Smooth muscle cell (in vitro differentiated cells): ENCODE measurements around the gene GALNT4. TPM values are rescaled to one million over a fixed set of nuclear protein-coding genes. Genes with fewer than 3 reads are reported as not detected.

Experiments used
- DNase-seq: peaks from one replicate; lab custom pipeline; 2025; ENCODE audit not compliant: unreplicated experiment; lab: John Stamatoyannopoulos, UW
- H2AFZ ChIP-seq: fragments of 200-600 bp; sonication (generic); 2 replicates; pipeline ENCODE4 v1.6.0; 2016; ENCODE audit warnings: antibody characterized with exemption, low read depth, mild to moderate bottlenecking
- H3F3A ChIP-seq: fragments of 200-600 bp; sonication (generic); 2 replicates; pipeline ENCODE4 v1.6.0; 2017; ENCODE audit warnings: antibody characterized with exemption, low read depth
- H3K27ac ChIP-seq: fragments of 200-600 bp; sonication (generic); 2 replicates; pipeline ENCODE4 v1.5.1; 2016; ENCODE audit warnings: low read depth, mild to moderate bottlenecking
- H3K27me3 ChIP-seq: fragments of 200-600 bp; sonication (generic); 2 replicates; pipeline ENCODE4 v1.6.1; 2016; ENCODE audit warnings: low read depth, mild to moderate bottlenecking
- H3K36me3 ChIP-seq: fragments of 200-600 bp; sonication (generic); 2 replicates; pipeline ENCODE4 v1.5.1; 2016; ENCODE audit warnings: low read depth
- H3K4me1 ChIP-seq: fragments of 200-600 bp; sonication (generic); 2 replicates; pipeline ENCODE4 v1.5.1; 2016; ENCODE audit warnings: low read depth
- H3K4me2 ChIP-seq: fragments of 200-600 bp; sonication (generic); 2 replicates; pipeline ENCODE4 v1.6.0; 2016; ENCODE audit warnings: mild to moderate bottlenecking
- H3K4me3 ChIP-seq: fragments of 200-600 bp; sonication (generic); 2 replicates; pipeline ENCODE4 v1.5.1; 2016; ENCODE audit warnings: mild to moderate bottlenecking
- H3K79me2 ChIP-seq: fragments of 200-600 bp; sonication (generic); 2 replicates; pipeline ENCODE4 v1.6.0; 2016; ENCODE audit warnings: low read depth, mild to moderate bottlenecking
- H3K9ac ChIP-seq: fragments of 200-600 bp; sonication (generic); 2 replicates; pipeline ENCODE4 v1.6.0; 2016; ENCODE audit warnings: low read depth
- H3K9me3 ChIP-seq: fragments of 200-600 bp; sonication (generic); replicated peaks from 2 replicates; pipeline ENCODE4 v1.5.1; 2016; ENCODE audit warnings: low read depth
- H4K20me1 ChIP-seq: fragments of 200-600 bp; sonication (generic); 2 replicates; pipeline ENCODE4 v1.6.0; 2016; ENCODE audit warnings: low read depth
- CTCF ChIP-seq: fragments of 200-600 bp; sonication (generic); IDR thresholded peaks from 2 replicates; pipeline ENCODE4 v1.5.1; 2017; ENCODE audit warnings: borderline replicate concordance, mild to moderate bottlenecking, antibody characterized with exemption; ENCODE audit not compliant: insufficient read depth, poor library complexity, severe bottlenecking
- WGBS: methylation state at CpG from one replicate; pipeline ENCODE4 v1.1.7; 2016; ENCODE audit warnings: low lambda C conversion rate; 5-methylcytosine and 5-hydroxymethylcytosine counted together
- polyA plus RNA-seq: library from polyadenylated mRNA; unstranded; fragments of >200 nt; fragmentation: Nextera tagmentation; extraction: Ambion mirVana; gene quantifications from 2 replicates; pipeline ENCODE4 v1.2.1, GENCODE V29; 2016
- total RNA-seq: library from RNA; depleted of rRNA; stranded (reverse); fragments of >200 nt; gene quantifications from 2 replicates; pipeline ENCODE4 v1.2.3, GENCODE V29; 2014

The GALNT4 gene
- total and polyA plus RNA-seq, 2 experiments from 2014 or later = 2.3 to 3.6 TPM

- Histone ChIP-seq H3K79me2 (no peaks in the 10 kb centered on the region), H3K9me3 (no peaks in the 10 kb centered on the region)
- no peak for DNase-seq
Measured at GRCh38 chr12:89504560-89505346, 19.8 kb downstream of the GALNT4 start.

GRCh38 chr12:89501793-89502192, 22.8 kb downstream of the GALNT4 start:
- Histone ChIP-seq H3K79me2 (no peaks in the 10 kb centered on the region), H3K27me3 (no peaks in the 10 kb centered on the region), H3K27ac (no peak overlapping the region), H3K4me1 (no peaks in the 10 kb centered on the region), H3K36me3 (no peaks in the 10 kb centered on the region), H3K9me3 (no peaks in the 10 kb centered on the region), H3K9ac (no peak overlapping the region), H3F3A (no peaks in the 10 kb centered on the region), H2AFZ (no peak overlapping the region), H3K4me2 (no peak overlapping the region), H3K4me3 (no peak overlapping the region), H4K20me1 (no peaks in the 10 kb centered on the region)
- TF ChIP-seq CTCF = no peak
- DNase-seq = no peak

More at GRCh38 chr12:89504560-89505346, 19.8 kb downstream of the GALNT4 start:
- no peak for TF ChIP-seq CTCF
- Histone ChIP-seq H3K4me1 (no peaks in the 10 kb centered on the region), H3K9ac (no peak overlapping the region), H3F3A (no peaks in the 10 kb centered on the region), H3K4me3 (no peak overlapping the region), H3K4me2 (no peak overlapping the region), H3K27ac (no peak overlapping the region), H2AFZ (no peak overlapping the region), H4K20me1 (no peaks in the 10 kb centered on the region), H3K27me3 (no peaks in the 10 kb centered on the region), H3K36me3 (no peaks in the 10 kb centered on the region)
- WGBS = 96% methylated on average over 6 of the region's 6 CpGs

- H3K4me1 ChIP-seq = no peaks in the 10 kb centered on the region
- 96% methylated on average over 19 of the region's 19 CpGs for WGBS
- H3F3A ChIP-seq = no peaks in the 10 kb centered on the region
- no peaks in the 10 kb centered on the region for H3K9me3 ChIP-seq
- H3K9ac ChIP-seq = no peak overlapping the region
- no peaks in the 10 kb centered on the region for H3K27me3 ChIP-seq
- H4K20me1 ChIP-seq = no peaks in the 10 kb centered on the region
- no peak overlapping the region for H3K4me2 ChIP-seq
- H3K4me3 ChIP-seq = no peak overlapping the region
- DNase-seq = no peak
- H3K79me2 ChIP-seq = no peaks in the 10 kb centered on the region
- H3K27ac ChIP-seq = no peak overlapping the region
- H3K36me3 ChIP-seq = no peaks in the 10 kb centered on the region
- H2AFZ ChIP-seq = no peak overlapping the region
- no peak for TF ChIP-seq CTCF
Measured at GRCh38 chr12:89499857-89500256, 24.7 kb downstream of the GALNT4 start.

GRCh38 chr12:89497467-89497866, 27.1 kb downstream of the GALNT4 start:
- H3K36me3 ChIP-seq = no peaks in the 10 kb centered on the region
- no peaks in the 10 kb centered on the region for H3F3A ChIP-seq
- no peak overlapping the region for H3K4me2 ChIP-seq
- H3K4me1 ChIP-seq = no peaks in the 10 kb centered on the region
- no peak overlapping the region for H3K9ac ChIP-seq
- H3K27me3 ChIP-seq = no peaks in the 10 kb centered on the region
- TF ChIP-seq CTCF = no peak
- H3K9me3 ChIP-seq = no peaks in the 10 kb centered on the region
- 72% methylated on average over 4 of the region's 4 CpGs for WGBS
- H2AFZ ChIP-seq = no peak overlapping the region
- no peak overlapping the region for H3K4me3 ChIP-seq
- DNase-seq = no peak
- H3K27ac ChIP-seq = no peak overlapping the region
- no peaks in the 10 kb centered on the region for H3K79me2 ChIP-seq
- H4K20me1 ChIP-seq = no peaks in the 10 kb centered on the region
